ENCODE measurements around the gene PLAU.
A peak's percentile ranks its signal among the peaks of the same experiment; 100 is the strongest.

PLAU gene

DNA sequence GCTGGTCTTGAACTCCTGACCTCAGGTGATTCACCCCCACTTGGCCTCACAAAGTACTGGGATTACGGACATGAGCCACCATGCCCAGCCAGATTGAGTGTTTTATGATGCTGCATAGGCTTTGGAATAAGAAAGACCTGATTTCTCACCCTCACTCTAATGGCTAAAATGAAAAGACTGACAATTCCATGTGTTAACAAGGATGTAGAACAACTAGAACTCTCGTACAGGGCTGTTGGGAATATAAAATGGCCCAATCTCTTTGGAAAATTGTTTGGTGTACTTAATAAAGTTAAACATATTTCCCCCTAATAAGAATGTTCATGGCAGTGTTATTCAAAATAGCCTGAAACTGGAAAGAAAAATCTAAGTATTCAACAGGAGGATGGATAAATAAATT is 43.8 kb downstream of the PLAU start:
- no peak overlapping the region for H3K4me2 ChIP-seq
- no peak overlapping the region for H2AFZ ChIP-seq (ENCODE audit: low read depth)
- no peaks in the 10 kb centered on the region for H3K27me3 ChIP-seq (ENCODE audit: insufficient read depth, low read depth)
- no peaks in the 10 kb centered on the region for H4K20me1 ChIP-seq (ENCODE audit: insufficient read depth)
- H3K36me3 ChIP-seq (ENCODE audit: insufficient read depth) = no peaks in the 10 kb centered on the region
- TF ChIP-seq, protein P1, sequence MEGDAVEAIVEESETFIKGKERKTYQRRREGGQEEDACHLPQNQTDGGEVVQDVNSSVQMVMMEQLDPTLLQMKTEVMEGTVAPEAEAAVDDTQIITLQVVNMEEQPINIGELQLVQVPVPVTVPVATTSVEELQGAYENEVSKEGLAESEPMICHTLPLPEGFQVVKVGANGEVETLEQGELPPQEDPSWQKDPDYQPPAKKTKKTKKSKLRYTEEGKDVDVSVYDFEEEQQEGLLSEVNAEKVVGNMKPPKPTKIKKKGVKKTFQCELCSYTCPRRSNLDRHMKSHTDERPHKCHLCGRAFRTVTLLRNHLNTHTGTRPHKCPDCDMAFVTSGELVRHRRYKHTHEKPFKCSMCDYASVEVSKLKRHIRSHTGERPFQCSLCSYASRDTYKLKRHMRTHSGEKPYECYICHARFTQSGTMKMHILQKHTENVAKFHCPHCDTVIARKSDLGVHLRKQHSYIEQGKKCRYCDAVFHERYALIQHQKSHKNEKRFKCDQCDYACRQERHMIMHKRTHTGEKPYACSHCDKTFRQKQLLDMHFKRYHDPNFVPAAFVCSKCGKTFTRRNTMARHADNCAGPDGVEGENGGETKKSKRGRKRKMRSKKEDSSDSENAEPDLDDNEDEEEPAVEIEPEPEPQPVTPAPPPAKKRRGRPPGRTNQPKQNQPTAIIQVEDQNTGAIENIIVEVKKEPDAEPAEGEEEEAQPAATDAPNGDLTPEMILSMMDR (conservative IDR thresholded peaks at IDR 0.05; ENCODE audit: low read depth, low read length) = no peak
- H3K9ac ChIP-seq = no peak overlapping the region
- H3K79me2 ChIP-seq (ENCODE audit: insufficient read depth, low read depth) = no peaks in the 10 kb centered on the region
- H3K4me1 ChIP-seq (ENCODE audit: low read depth, poor library complexity, severe bottlenecking) = peaks cover 41% of the 10 kb centered on the region
- H3K27ac ChIP-seq = no peak overlapping the region
- H3K4me3 ChIP-seq (IDR thresholded peaks at IDR 0.05; ENCODE audit: insufficient read depth, low read depth, low read length) = no peak overlapping the region

GRCh38 chr10:73955719-73956118 is 44.8 kb downstream of the PLAU start:
- no peak overlapping the region for H2AFZ ChIP-seq (ENCODE audit: low read depth)
- H3K27me3 ChIP-seq (ENCODE audit: insufficient read depth, low read depth) = no peaks in the 10 kb centered on the region
- H3K9ac ChIP-seq = no peak overlapping the region
- H3K4me1 ChIP-seq (ENCODE audit: low read depth, poor library complexity, severe bottlenecking) = peaks cover 51% of the 10 kb centered on the region
- H4K20me1 ChIP-seq (ENCODE audit: insufficient read depth) = no peaks in the 10 kb centered on the region
- H3K27ac ChIP-seq = no peak overlapping the region
- H3K4me3 ChIP-seq (IDR thresholded peaks at IDR 0.05; ENCODE audit: insufficient read depth, low read depth, low read length) = no peak overlapping the region
- TF ChIP-seq, protein P1 (conservative IDR thresholded peaks at IDR 0.05; ENCODE audit: low read depth, low read length) = no peak
- no peaks in the 10 kb centered on the region for H3K36me3 ChIP-seq (ENCODE audit: insufficient read depth)
- H3K4me2 ChIP-seq = peak overlapping the region; percentile 72; the same call in 1 of the 2 replicates
- no peaks in the 10 kb centered on the region for H3K79me2 ChIP-seq (ENCODE audit: insufficient read depth, low read depth)

- Histone ChIP-seq H3K9ac (no peak overlapping the region), H3K4me3 (IDR thresholded peaks at IDR 0.05; ENCODE audit: insufficient read depth, low read depth, low read length) (no peak overlapping the region), H4K20me1 (ENCODE audit: insufficient read depth) (no peaks in the 10 kb centered on the region), H3K4me1 (ENCODE audit: low read depth, poor library complexity, severe bottlenecking) (peaks cover 59% of the 10 kb centered on the region), H3K79me2 (ENCODE audit: insufficient read depth, low read depth) (no peaks in the 10 kb centered on the region), H3K4me2 (peak overlapping the region; percentile 72), H3K27me3 (ENCODE audit: insufficient read depth, low read depth) (no peaks in the 10 kb centered on the region), H3K27ac (peak overlapping the region; percentile 33; the same call in 1 of the 2 replicates), H3K36me3 (ENCODE audit: insufficient read depth) (no peaks in the 10 kb centered on the region), H2AFZ (ENCODE audit: low read depth) (peak overlapping the region; percentile 44; the same call in 1 of the 2 replicates)
- TF ChIP-seq, protein P1 (conservative IDR thresholded peaks at IDR 0.05; ENCODE audit: low read depth, low read length) = no peak
Measured at GRCh38 chr10:73956476-73957359, 45.8 kb downstream of the PLAU start.

DNA sequence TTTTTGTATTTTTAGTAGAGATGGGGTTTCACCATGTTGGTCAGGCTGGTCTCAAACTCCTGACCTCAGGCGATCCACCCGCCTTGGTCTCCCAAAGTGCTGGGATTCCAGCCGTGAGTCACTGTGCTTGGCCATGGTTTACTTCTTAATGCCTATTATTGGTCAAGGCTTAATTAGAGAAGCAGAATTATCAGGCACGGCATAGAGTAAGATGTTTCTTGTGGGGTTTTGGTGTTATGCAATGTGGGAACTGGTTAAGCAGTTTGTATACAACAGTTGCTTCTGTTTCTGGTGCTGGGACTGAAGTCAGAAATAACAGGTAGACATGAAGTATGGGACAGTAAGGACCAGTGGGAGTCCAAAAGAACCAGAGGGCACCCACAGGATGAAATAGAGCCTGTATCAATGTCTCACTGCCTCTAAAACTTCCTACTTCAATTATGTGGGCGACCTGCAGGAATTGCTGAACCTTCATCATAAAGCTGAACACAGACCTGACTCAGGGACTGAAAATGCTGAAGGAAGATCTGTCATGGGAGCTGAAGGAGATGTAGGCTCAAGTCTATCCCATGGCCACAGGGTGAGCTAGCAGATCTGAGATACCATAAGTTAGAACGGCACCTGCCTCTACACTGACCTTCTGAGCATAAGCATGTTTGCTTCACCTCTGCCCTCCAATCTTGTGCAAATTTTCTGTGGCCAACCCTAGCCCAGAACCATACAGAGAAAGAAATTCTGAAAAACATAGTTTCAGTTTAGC is 48.7 kb downstream of the PLAU start:
- Histone ChIP-seq H3K27me3 (ENCODE audit: insufficient read depth, low read depth) (no peaks in the 10 kb centered on the region), H3K4me3 (IDR thresholded peaks at IDR 0.05; ENCODE audit: insufficient read depth, low read depth, low read length) (no peak overlapping the region), H3K79me2 (ENCODE audit: insufficient read depth, low read depth) (no peaks in the 10 kb centered on the region), H4K20me1 (ENCODE audit: insufficient read depth) (no peaks in the 10 kb centered on the region), H3K36me3 (ENCODE audit: insufficient read depth) (no peaks in the 10 kb centered on the region), H2AFZ (ENCODE audit: low read depth) (peak overlapping the region; percentile 11; the same call in 1 of the 2 replicates), H3K27ac (peak overlapping the region; percentile 16; the same call in 1 of the 2 replicates), H3K4me2 (peak overlapping the region; percentile 63), H3K9ac (no peak overlapping the region), H3K4me1 (ENCODE audit: low read depth, poor library complexity, severe bottlenecking) (peaks cover 59% of the 10 kb centered on the region)
- TF ChIP-seq, protein P1 (conservative IDR thresholded peaks at IDR 0.05; ENCODE audit: low read depth, low read length) = no peak
